Mononuclear cell (primary cell): ENCODE results near the gene EDEM1. TPM values are rescaled to one million over a fixed set of nuclear protein-coding genes. Genes with fewer than 3 reads are reported as not detected.

Experiments used
- H3K27me3 ChIP-seq: 2 replicates; pipeline ENCODE4 v1.6.0; 2011; ENCODE audit warnings: low read length, control low read depth; ENCODE audit not compliant: insufficient read depth
- H3K4me1 ChIP-seq: 2 replicates; pipeline ENCODE4 v1.5.1; 2011; ENCODE audit warnings: mild to moderate bottlenecking, low read length, control low read depth; ENCODE audit not compliant: insufficient read depth
- H3K4me3 ChIP-seq: 2 replicates; pipeline ENCODE4 v1.5.1; 2011; ENCODE audit warnings: mild to moderate bottlenecking, low read length, moderate library complexity
- H3K9me3 ChIP-seq: 2 replicates; pipeline ENCODE4 v1.5.1; 2011; ENCODE audit warnings: low read depth, mild to moderate bottlenecking, control low read depth, low read length
- total RNA-seq: library from RNA; depleted of rRNA; stranded (reverse); fragments of >200 nt; gene quantifications from one replicate; pipeline ENCODE4 v1.2.3, GENCODE V29; 2012

Gene EDEM1
- total RNA-seq, 1 donor: 120 TPM

DNA sequence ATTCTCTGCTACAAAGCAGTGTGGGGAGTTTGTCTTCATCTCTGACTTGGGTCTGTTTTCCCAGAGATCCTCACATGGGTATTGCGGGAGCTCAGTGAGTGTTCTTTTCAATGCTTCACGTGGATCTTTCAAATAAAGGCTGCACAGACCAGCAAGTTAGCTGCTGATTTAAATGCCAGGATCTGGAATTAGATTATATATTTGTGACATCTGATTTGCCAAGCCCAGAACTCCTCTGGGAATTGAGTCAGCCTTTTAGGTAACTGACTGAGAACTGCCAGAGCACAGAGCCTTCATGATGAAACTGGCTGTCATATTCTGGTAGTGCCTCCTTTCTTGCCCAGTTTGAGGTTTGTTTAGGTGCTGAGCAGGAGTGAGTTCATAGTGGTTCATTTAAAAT lies 14.7 kb downstream of the EDEM1 start:
- no peak overlapping the region for H3K4me3 ChIP-seq
- H3K9me3 ChIP-seq: no peaks in the 10 kb centered on the region
- no peaks in the 10 kb centered on the region for H3K27me3 ChIP-seq
- peaks cover 33% of the 10 kb centered on the region for H3K4me1 ChIP-seq

DNA sequence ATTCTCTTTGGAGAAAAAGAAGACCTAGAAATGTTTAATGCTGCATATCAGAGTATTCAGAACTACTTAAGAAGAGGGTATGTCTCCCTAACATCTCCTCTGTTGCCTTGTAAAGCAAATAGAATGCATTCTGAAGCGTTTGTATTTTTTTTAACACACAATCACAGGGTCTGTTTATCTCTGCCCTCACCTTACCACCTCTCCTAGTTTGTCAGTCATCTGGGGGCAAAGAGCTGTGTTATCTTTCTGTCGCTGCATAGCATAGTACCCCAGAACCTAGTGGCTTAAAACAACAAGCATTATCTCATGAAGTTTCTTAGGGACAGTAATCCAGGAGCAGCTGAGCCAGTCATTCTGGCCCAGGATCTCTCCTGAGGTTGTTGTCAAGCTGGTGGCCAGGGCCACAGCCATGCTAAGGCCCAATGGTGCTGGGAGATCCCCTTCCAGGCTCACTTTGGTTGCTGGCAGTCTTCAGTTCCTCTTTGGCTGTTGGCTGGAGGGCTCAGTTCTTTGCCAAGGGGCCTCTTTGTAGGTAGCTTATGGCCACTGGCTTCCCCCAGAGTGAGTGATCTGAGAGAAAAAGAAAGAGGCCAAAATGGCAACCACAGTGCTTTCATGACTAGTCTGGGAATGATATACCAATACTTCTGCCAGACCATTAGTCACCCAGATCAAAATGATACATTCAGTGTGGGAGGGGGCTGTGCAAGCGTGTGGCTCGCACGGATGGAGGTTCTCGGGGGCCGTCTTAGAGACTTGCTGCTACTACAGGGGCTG lies 17.8 kb downstream of the EDEM1 start:
- no peaks in the 10 kb centered on the region for H3K9me3 ChIP-seq
- no peaks in the 10 kb centered on the region for H3K27me3 ChIP-seq
- H3K4me1 ChIP-seq: peaks cover 3% of the 10 kb centered on the region
- no peak overlapping the region for H3K4me3 ChIP-seq

DNA sequence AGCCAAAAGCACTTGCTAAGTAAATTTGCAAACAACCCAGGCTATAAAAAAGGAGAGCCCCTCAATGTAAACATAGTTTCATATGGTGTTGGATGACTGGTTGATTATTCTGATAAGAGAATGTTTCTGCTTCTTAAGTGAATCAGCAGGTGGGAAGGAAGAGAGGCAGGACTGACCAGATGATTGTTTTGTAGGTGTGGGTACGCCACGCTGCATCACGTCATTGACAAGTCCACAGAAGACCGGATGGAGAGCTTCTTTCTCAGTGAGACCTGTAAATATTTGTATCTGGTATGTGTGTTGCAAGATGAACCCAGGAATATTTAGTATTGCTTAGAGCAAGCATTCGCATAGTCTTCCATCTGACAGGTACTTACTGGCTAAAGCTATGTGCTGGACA lies 23.4 kb downstream of the EDEM1 start:
- no peaks in the 10 kb centered on the region for H3K27me3 ChIP-seq
- H3K4me3 ChIP-seq: no peak overlapping the region
- H3K4me1 ChIP-seq: no peaks in the 10 kb centered on the region
- H3K9me3 ChIP-seq: no peaks in the 10 kb centered on the region

DNA sequence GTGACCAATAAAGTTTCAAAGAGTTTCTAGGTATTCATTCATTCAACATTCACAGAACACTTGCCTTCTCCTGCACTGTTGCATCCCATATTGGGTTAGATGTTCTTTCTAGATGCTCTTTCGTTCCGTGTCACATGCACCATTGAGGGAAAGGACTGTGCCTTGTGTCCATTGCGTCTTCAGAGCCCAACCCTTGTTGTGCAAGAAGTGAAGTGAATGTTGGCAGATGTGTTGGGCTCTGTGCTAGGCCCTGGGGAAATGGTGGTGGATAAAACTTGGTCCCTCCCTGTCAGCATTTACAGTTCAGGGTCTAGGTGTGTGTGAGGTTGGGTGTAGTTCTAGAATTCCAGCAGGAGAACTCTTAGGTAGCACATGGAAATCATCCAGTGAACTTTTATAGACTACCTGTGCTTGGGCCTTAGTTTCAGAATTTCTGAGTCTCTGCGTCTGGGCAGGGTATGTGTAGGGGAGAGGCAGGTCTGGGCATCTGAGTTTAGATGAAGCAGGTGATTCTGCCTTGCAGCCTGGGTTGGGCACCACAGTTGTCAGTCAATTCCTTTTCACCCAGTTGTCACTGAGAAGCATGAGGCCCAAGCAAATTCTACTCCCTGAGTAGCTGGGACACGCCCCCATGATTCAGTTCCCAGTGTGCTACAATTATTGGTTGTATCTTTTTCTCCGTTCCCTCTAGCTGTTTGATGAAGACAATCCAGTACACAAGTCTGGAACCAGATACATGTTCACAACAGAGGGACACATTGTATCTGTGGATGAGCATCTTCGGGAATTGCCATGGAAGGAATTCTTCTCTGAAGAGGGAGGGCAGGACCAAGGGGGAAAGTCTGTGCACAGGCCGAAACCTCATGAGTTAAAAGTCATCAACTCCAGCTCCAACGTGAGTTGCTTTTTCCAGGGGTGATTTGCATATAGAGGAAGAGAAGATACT lies 25.4 kb downstream of the EDEM1 start:
- H3K9me3 ChIP-seq: no peaks in the 10 kb centered on the region

DNA sequence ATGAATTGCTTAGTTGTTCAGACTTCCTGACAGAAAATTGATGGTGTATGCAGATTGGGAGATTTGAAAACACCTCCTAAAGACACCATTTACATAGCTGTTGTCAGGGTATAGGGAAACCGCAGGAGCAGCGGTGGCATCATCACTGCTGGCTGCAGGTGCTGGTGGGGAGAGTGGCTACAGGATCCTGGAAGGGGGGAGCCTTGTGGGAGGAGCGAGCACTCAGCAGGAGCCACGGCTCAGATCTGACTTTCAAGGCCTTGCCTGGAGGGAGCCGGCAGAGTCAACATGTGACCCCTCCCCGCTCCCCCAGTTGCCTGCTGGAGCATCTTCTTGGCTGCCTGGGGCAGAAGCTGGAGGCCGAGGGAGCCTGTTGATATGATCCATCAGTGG lies 26.1 kb downstream of the EDEM1 start:
- H3K4me1 ChIP-seq: no peaks in the 10 kb centered on the region
- no peak overlapping the region for H3K4me3 ChIP-seq
- H3K27me3 ChIP-seq: no peaks in the 10 kb centered on the region
- H3K9me3 ChIP-seq: no peaks in the 10 kb centered on the region

More for the DNA sequence above, 25.4 kb downstream of the EDEM1 start:
- H3K4me1 ChIP-seq: no peaks in the 10 kb centered on the region
- H3K27me3 ChIP-seq: no peaks in the 10 kb centered on the region
- no peak overlapping the region for H3K4me3 ChIP-seq

DNA sequence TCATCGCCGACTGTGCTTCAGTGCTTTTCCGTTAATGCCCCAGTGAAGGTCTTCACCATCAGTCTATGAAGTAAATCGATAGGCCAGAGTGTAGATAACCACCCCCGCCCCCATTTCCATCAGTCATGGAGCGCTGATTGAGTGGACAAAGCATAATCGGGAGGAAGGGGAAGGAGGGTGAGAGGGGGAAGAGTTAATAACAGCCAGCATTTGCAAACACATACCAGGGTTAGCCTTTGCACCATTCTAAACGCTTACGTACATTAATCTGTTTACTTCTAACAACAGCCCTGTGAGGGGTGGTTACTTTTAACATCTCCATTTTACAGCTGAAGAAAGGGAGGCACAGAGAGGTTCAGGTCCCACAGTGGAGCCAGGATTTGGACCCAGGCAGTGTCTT lies 26.8 kb downstream of the EDEM1 start:
- Histone ChIP-seq H3K4me1 (no peaks in the 10 kb centered on the region), H3K27me3 (no peaks in the 10 kb centered on the region), H3K9me3 (no peaks in the 10 kb centered on the region), H3K4me3 (no peak overlapping the region)

DNA sequence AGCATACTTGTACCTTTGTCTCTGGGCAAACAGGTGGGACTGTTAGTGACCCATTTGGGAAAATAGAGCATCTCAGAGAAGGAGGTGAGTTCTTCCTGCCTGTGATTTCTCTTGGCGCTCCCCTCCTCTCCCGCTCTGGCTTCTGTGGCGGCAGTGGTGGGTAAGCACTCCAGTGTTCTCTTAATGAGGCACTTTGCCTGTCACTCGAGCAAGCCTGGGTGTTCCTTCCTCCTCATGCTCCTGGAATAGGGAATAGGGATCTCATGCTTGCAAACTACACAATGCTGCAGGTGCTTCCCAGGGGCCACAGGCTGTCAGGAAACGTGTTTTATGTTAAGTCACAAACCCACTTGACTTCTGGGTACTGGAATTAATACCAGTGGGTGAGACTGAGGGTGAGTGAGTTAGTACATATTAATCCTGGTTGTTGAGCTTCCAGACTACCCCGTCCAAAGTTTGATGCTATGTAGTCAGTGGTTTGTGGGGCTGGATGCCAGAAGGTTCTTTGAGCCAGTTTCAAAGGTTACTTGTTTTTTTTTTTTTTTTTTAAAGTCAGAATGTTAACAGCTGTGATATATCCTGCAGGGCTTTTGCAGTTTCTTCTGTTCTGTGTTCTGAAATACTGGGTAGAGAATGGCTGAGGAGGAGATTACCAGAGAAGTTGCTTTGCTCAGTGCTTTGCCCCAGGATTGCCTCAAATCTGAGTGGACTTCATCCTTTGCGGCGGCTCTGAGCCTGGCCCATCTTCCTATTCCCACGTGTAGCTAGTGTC lies 30.5 kb downstream of the EDEM1 start:
- no peaks in the 10 kb centered on the region for H3K27me3 ChIP-seq
- no peaks in the 10 kb centered on the region for H3K4me1 ChIP-seq
- H3K9me3 ChIP-seq: no peaks in the 10 kb centered on the region

DNA sequence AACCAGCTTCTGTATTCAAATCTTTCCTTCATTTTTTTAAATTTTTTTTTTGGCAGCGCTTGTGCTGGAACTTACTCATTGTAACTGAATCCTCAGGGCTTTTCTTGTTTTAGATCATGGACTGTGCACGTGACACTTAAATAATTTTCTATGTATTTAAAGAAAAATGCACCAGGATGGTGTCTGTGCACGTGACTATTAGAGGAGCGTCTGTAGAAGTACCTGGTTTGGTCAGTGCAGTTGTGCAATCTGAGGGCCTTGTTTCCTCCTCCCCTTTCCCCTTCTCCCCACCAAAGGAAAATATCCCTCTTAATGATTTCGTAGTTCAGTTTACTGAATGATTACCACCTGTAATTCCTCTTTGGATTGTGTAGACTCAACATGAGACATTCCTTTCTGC lies 31.3 kb downstream of the EDEM1 start:
- no peaks in the 10 kb centered on the region for H3K27me3 ChIP-seq
- no peaks in the 10 kb centered on the region for H3K4me1 ChIP-seq
- H3K4me3 ChIP-seq: no peak overlapping the region
- H3K9me3 ChIP-seq: no peaks in the 10 kb centered on the region

More for the DNA sequence above, 30.5 kb downstream of the EDEM1 start:
- H3K4me3 ChIP-seq: no peak overlapping the region

DNA sequence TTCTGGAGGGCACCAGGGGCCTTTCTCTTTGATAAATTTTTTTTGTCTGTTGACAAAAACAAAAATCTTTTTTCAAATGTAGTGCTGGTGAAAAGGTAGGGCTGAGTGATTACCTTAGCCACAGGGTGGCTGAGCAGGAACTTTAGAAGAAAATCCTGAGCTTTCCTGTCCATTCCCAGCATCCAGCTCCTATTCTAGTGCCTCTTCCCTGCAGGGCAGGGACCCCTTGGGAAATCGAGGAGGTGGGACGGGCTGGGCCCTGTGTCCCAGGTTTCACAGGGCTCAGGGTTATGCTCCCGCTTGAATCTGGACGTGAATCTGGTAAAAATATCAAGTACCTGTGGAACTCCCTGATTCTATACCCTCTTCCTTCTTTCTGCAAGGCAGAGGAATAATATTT lies 31.7 kb downstream of the EDEM1 start:
- Histone ChIP-seq H3K4me1 (no peaks in the 10 kb centered on the region), H3K4me3 (no peak overlapping the region), H3K9me3 (no peaks in the 10 kb centered on the region), H3K27me3 (no peaks in the 10 kb centered on the region)

GRCh38 chr3:5220193-5220592 lies 32.7 kb downstream of the EDEM1 start:
- Histone ChIP-seq H3K4me1 (no peaks in the 10 kb centered on the region), H3K27me3 (no peaks in the 10 kb centered on the region), H3K4me3 (no peak overlapping the region), H3K9me3 (no peaks in the 10 kb centered on the region)

GRCh38 chr3:5220667-5221431 lies 33.3 kb downstream of the EDEM1 start:
- Histone ChIP-seq H3K4me1 (no peaks in the 10 kb centered on the region), H3K9me3 (no peaks in the 10 kb centered on the region), H3K27me3 (no peaks in the 10 kb centered on the region)

GRCh38 chr3:5221701-5222100 lies 34.2 kb downstream of the EDEM1 start:
- Histone ChIP-seq H3K4me3 (no peak overlapping the region), H3K27me3 (no peaks in the 10 kb centered on the region), H3K4me1 (no peaks in the 10 kb centered on the region), H3K9me3 (no peaks in the 10 kb centered on the region)

More at GRCh38 chr3:5220667-5221431, 33.3 kb downstream of the EDEM1 start:
- no peak overlapping the region for H3K4me3 ChIP-seq

GRCh38 chr3:5222283-5223005 lies 34.9 kb downstream of the EDEM1 start:
- H3K27me3 ChIP-seq: no peaks in the 10 kb centered on the region
- no peak overlapping the region for H3K4me3 ChIP-seq
- H3K4me1 ChIP-seq: no peaks in the 10 kb centered on the region
- no peaks in the 10 kb centered on the region for H3K9me3 ChIP-seq

GRCh38 chr3:5226783-5227182 lies 39.3 kb downstream of the EDEM1 start:
- no peak overlapping the region for H3K4me3 ChIP-seq
- H3K9me3 ChIP-seq: no peaks in the 10 kb centered on the region

More at GRCh38 chr3:5226783-5227182, 39.3 kb downstream of the EDEM1 start:
- Histone ChIP-seq H3K4me1 (no peaks in the 10 kb centered on the region), H3K27me3 (no peaks in the 10 kb centered on the region)
